ENCODE results near the gene IGF2.

DNA sequence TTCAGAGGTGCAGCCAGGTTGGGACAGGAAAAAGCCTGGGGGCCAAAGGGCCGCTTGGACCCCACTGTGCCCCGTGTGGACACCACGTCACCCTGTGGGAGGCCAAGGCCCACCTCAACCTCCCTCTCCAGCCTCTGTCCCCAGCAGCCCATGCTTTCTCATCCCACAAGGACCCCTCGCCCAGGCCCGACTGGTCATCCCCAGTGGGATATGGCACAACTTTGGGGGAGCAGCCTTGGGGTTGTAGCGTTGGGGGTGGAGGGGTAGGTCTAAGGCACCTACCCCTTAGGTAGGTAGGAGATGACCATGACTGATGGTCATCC is 44.0 kb downstream of the IGF2 start:
- TF ChIP-seq, protein P1, sequence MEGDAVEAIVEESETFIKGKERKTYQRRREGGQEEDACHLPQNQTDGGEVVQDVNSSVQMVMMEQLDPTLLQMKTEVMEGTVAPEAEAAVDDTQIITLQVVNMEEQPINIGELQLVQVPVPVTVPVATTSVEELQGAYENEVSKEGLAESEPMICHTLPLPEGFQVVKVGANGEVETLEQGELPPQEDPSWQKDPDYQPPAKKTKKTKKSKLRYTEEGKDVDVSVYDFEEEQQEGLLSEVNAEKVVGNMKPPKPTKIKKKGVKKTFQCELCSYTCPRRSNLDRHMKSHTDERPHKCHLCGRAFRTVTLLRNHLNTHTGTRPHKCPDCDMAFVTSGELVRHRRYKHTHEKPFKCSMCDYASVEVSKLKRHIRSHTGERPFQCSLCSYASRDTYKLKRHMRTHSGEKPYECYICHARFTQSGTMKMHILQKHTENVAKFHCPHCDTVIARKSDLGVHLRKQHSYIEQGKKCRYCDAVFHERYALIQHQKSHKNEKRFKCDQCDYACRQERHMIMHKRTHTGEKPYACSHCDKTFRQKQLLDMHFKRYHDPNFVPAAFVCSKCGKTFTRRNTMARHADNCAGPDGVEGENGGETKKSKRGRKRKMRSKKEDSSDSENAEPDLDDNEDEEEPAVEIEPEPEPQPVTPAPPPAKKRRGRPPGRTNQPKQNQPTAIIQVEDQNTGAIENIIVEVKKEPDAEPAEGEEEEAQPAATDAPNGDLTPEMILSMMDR (IDR thresholded peaks at IDR 0.05): no peak
- no peak for TF ChIP-seq POLR2AphosphoS5 (IDR thresholded peaks at IDR 0.05; ENCODE audit: low read depth, low read length)

All from Panc1 (cell line).